ENCODE data around the gene LCE1F.

GRCh38 chr1:152806576-152806975 is 31.6 kb downstream of the LCE1F start, which contains the start of gene LCE1C:
- TF ChIP-seq CTCF (IDR thresholded peaks at IDR 0.05) (no peak), POLR2A (IDR thresholded peaks at IDR 0.05) (no peak)

Data from Peyer's patch (tissue), 4 donors.